A549 (cell line): Measurements from ENCODE around the gene NLGN4Y. TPM values are rescaled to one million over a fixed set of nuclear protein-coding genes. Genes with fewer than 3 reads are reported as not detected.
A peak's percentile ranks its signal among the peaks of the same experiment; 100 is the strongest.

ENCODE experiments used
- ATAC-seq, 2 experiments: fragments of 200-7000 bp in 1 of 2; fragments of >200 bp in 1 of 2; cut with Nextera tagmentation in 1 of 2; cut with Tn5 transposase in 1 of 2; 3 replicates each; pipeline versions ENCODE4 v1.8.0 to v1.9.1; 2018 to 2020; ENCODE audit warnings: mild to moderate bottlenecking in 1 of 2, moderate library complexity in 1 of 2
- CTCF ChIA-PET: fragments of 300-600 bp; sonication (Branson Sonifier 250); formaldehyde crosslinking; extraction: SDS; loops from one replicate; lab custom pipeline; 2021; ENCODE audit warnings: antibody characterized with exemption, inconsistent platforms; lab: Yijun Ruan, JAX
- POLR2A ChIA-PET: fragments of 350-600 bp; formaldehyde crosslinking; extraction: SDS; loops from one replicate; lab custom pipeline; 2021; ENCODE audit warnings: antibody characterized with exemption, inconsistent platforms; lab: Yijun Ruan, JAX
- DNase-seq, 2 experiments: peaks; one replicate each; pipeline versions ENCODE4 v3.0.0 to v3.0.0-alpha.2; 2011 to 2016; ENCODE audit warnings: low read depth in 1 of 2, low spot score in 1 of 2
- FAIRE-seq: peaks from 2 replicates; lab custom pipeline; 2011; peaks lifted over from hg19 to GRCh38; lab: Jason Lieb, UNC
- H3K27ac ChIP-seq, 2 experiments: fragments of >200 bp; sonication (Bioruptor Twin); formaldehyde crosslinking; 3 replicates each; pipeline ENCODE4 v1.5.1; 2016 to 2017
- H3K4me1 ChIP-seq: fragments of >200 bp; sonication (Bioruptor Twin); formaldehyde crosslinking; 3 replicates; pipeline ENCODE4 v1.6.1; 2016
- H3K4me2 ChIP-seq: fragments of >200 bp; sonication (Bioruptor Twin); formaldehyde crosslinking; 3 replicates; pipeline ENCODE4 v1.6.1; 2016
- H3K4me3 ChIP-seq: fragments of >200 bp; sonication (Bioruptor Twin); formaldehyde crosslinking; 3 replicates; pipeline ENCODE4 v1.5.1; 2016
- H3K9me3 ChIP-seq: fragments of >200 bp; sonication (Bioruptor Twin); formaldehyde crosslinking; 3 replicates; pipeline ENCODE4 v1.6.1; 2016
- CBX8 ChIP-seq: fragments of 200-600 bp; sonication (generic); IDR thresholded peaks from 2 replicates; pipeline ENCODE4 v1.6.1; 2016
- CEBPB ChIP-seq, 2 experiments: fragments of >200 bp in 1 of 2; sonication (Bioruptor Twin) in 1 of 2; formaldehyde crosslinking in 1 of 2; IDR thresholded peaks; 2 replicates each; pipeline ENCODE4 v1.6.1; 2012 to 2016
- CHD2 ChIP-seq: fragments of 150-350 bp; IDR thresholded peaks from 2 replicates; pipeline ENCODE4 v1.6.1; 2014; ENCODE audit warnings: low read length; ENCODE audit not compliant: partially characterized antibody
- EHF ChIP-seq: fragments of 250-450 bp; sonication (Bioruptor Pico); IDR thresholded peaks from 2 replicates; pipeline ENCODE4 v1.5.0; 2020; ENCODE audit warnings: mild to moderate bottlenecking
- ESRRA ChIP-seq: fragments of 150-350 bp; IDR thresholded peaks from 2 replicates; pipeline ENCODE4 v1.6.1; 2014; ENCODE audit warnings: mild to moderate bottlenecking, low read length, borderline replicate concordance
- FOXS1 ChIP-seq: fragments of 250-450 bp; sonication (Bioruptor Pico); IDR thresholded peaks from 2 replicates; pipeline ENCODE4 v1.5.0; 2020; ENCODE audit warnings: mild to moderate bottlenecking, moderate library complexity
- GATA3 ChIP-seq: IDR thresholded peaks from 2 replicates; pipeline ENCODE4 v1.6.1; 2012; ENCODE audit warnings: borderline replicate concordance
- HDAC2 ChIP-seq: fragments of 200-600 bp; sonication (generic); IDR thresholded peaks from 2 replicates; pipeline ENCODE4 v1.6.1; 2016
- HOXB5 ChIP-seq: fragments of 250-450 bp; sonication (Bioruptor Pico); IDR thresholded peaks from 2 replicates; pipeline ENCODE4 v1.5.0; 2020; ENCODE audit warnings: mild to moderate bottlenecking, moderate library complexity
- MAFK ChIP-seq: fragments of 450-650 bp; IDR thresholded peaks from 2 replicates; pipeline ENCODE4 v1.6.1; 2014; ENCODE audit not compliant: partially characterized antibody
- MAZ ChIP-seq: fragments of 150-350 bp; IDR thresholded peaks from 2 replicates; pipeline ENCODE4 v1.6.1; 2014; ENCODE audit warnings: antibody characterized with exemption, low read depth, low read length, borderline replicate concordance
- NFE2L2 ChIP-seq: fragments of 150-350 bp; conservative IDR thresholded peaks from 2 replicates; pipeline ENCODE4 v1.6.1; 2014; ENCODE audit warnings: low read length
- PHF8 ChIP-seq: fragments of 200-600 bp; sonication (generic); IDR thresholded peaks from 2 replicates; pipeline ENCODE4 v1.6.1; 2016; ENCODE audit warnings: low read depth, mild to moderate bottlenecking, antibody characterized with exemption, moderate library complexity, borderline replicate concordance
- POLR2A ChIP-seq: IDR thresholded peaks from 2 replicates; pipeline ENCODE4 v1.6.1; 2012; ENCODE audit warnings: mild to moderate bottlenecking, low read length
- RAD21 ChIP-seq, 2 experiments: fragments of >200 bp in 1 of 2; sonication (Bioruptor Twin) in 1 of 2; formaldehyde crosslinking in 1 of 2; IDR thresholded peaks in 1 of 2; conservative IDR thresholded peaks in 1 of 2; 2 replicates in 1 of 2; 3 replicates in 1 of 2; pipeline ENCODE4 v1.6.1; 2012 to 2018; ENCODE audit warnings: inconsistent platforms in 1 of 2
- RCOR1 ChIP-seq: fragments of 150-350 bp; IDR thresholded peaks from 2 replicates; pipeline ENCODE4 v1.6.1; 2014; ENCODE audit warnings: antibody characterized with exemption, low read length, low read depth
- RFX5 ChIP-seq: fragments of 450-650 bp; IDR thresholded peaks from 2 replicates; pipeline ENCODE4 v1.7.1; 2014; ENCODE audit warnings: antibody characterized with exemption, mild to moderate bottlenecking, moderate library complexity
- ZC3H11A ChIP-seq: fragments of 450-650 bp; IDR thresholded peaks from 2 replicates; pipeline ENCODE4 v1.6.1; 2014; ENCODE audit warnings: antibody characterized with exemption, mild to moderate bottlenecking
- WGBS: methylation state at CpG from one replicate; pipeline ENCODE4 v1.1.6; 2017; ENCODE audit errors: missing lambda C conversion rate; 5-methylcytosine and 5-hydroxymethylcytosine counted together
- polyA minus RNA-seq: library from RNA; depleted of rRNA, polyadenylated mRNA; stranded (reverse); fragments of >200 nt; gene quantifications from 2 replicates; pipeline ENCODE4 v1.2.3, GENCODE V29; 2011; rRNA and poly(A)+ RNA removed
- polyA plus RNA-seq, 4 experiments: library from polyadenylated mRNA; depleted of rRNA in 3 of 4; stranded (reverse); fragments of >200 nt; fragmentation: RNase III in 1 of 4; extraction: RNeasy Plus Mini Kit Qiagen cat#74134 plus additional on column Dnase treatment in 1 of 4; gene quantifications; 2 replicates in 3 of 4; 3 replicates in 1 of 4; pipeline ENCODE4 v1.2.3, GENCODE V29; 2011 to 2017
- TF ChIP-seq, protein P1 (sequence below): IDR thresholded peaks from 2 replicates; pipeline ENCODE4 v1.6.1; 2012
- TF ChIP-seq, protein P2 (sequence below): fragments of >200 bp; sonication (Bioruptor Twin); formaldehyde crosslinking; IDR thresholded peaks from 3 replicates; pipeline ENCODE4 v1.5.1; 2016
- TF ChIP-seq, protein P3 (sequence below): fragments of >200 bp; sonication (Bioruptor Twin); formaldehyde crosslinking; IDR thresholded peaks from 3 replicates; pipeline ENCODE4 v1.6.1; 2016
- TF ChIP-seq, protein P4 (sequence below): fragments of 250-450 bp; sonication (Bioruptor Pico); IDR thresholded peaks from 2 replicates; pipeline ENCODE4 v1.5.0; 2021; ENCODE audit warnings: mild to moderate bottlenecking, moderate library complexity, borderline replicate concordance
- TF ChIP-seq, protein P5 (sequence below): IDR thresholded peaks from 2 replicates; pipeline ENCODE4 v1.6.1; 2012; ENCODE audit warnings: low read depth, borderline replicate concordance
- TF ChIP-seq, protein P6 (sequence below): fragments of 250-450 bp; sonication (Bioruptor Pico); IDR thresholded peaks from 2 replicates; pipeline ENCODE4 v1.5.0; 2020; ENCODE audit warnings: low read depth, mild to moderate bottlenecking, moderate library complexity

NLGN4Y gene
- 12.8 and 19.0 TPM in 2 replicates for polyA plus RNA-seq (2011; rRNA removed)
- 2.6 and 3.8 TPM in 2 replicates for polyA plus RNA-seq (2012; cell fraction: cytosol; rRNA removed)
- polyA plus RNA-seq (2012; cell fraction: nucleus; rRNA removed), result 3.3 and 6.2 TPM in 2 replicates
- polyA plus RNA-seq (2017; fragmentation: RNase III; extraction: RNeasy Plus Mini Kit Qiagen cat#74134 plus additional on column Dnase treatment), result 2.8 to 4.1 TPM (median 4.0 TPM) in 3 replicates
- polyA minus RNA-seq, result 51.7 and 58.2 TPM in 2 replicates

DNA sequence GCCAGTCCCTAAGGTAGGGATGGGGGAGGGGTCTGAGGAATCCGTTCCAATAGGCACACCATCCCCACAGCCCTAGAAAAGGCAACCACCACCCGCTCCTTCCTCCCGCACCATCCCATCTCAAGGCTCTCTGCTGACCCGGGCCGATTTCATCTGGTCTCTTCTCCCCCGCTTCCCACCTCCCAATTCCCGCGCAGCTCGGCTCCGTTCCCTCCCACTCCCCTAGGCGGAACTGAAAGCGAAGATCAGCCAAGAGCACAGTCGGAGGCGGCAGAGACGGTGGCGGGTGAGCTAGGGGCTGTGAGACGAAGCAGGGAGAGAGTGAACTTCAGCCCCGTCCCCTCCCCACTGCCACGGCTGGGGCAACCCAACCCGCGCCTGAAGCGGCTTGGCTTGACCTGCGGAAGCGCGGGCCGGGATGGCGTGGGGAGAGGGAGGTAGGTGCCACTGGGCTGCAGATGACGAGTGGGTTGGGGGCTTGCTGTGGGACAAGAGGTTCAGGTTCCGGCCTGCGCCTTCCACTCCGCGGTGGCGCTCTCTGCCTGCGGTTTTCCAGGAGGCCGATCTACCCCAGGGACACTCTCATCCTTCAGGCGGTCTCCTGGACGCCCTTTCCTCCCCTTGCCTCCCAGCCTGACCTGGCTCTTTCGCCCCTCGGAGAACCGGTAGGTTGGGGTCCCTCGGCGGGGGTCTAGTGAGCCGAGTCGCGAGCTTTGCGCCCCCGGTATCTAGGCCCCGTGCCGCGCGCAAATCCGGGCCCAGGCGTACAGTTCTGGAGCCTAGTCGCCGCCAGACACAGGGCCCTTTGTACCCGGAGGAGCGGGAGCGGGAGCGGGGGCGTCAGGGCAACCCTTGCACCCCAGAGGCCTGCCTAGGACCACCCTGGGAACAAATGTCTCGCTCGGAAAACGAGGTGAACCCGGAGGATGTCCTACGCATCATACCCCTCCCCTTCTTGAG lies at the start of gene NLGN4Y:
TSS of gene NLGN4Y (plus strand) at position 258 of the 960 bp plus-strand sequence. CDS start 97,591 bp downstream, outside the sequence.
- WGBS, result 1% methylated on average over 10 of the region's 65 CpGs
- H3K4me2 ChIP-seq, result peak within 1 kb of the TSS; percentile 73
- CTCF ChIA-PET, result no interaction called here
- no peaks in the 10 kb centered on the region for H3K4me1 ChIP-seq
- H3K9me3 ChIP-seq, result no peaks in the 10 kb centered on the region
- H3K4me3 ChIP-seq, result peak within 1 kb of the TSS; percentile 63
- FAIRE-seq (no peak), DNase-seq (peak; percentile 3 to 55), ATAC-seq (peak; percentile 89 to 92)
- H3K27ac ChIP-seq, result peak within 1 kb of the TSS; percentile 77 to 91
- POLR2A ChIA-PET, result no interaction called here
- TF ChIP-seq POLR2A, result peak; percentile 34; the same call in 1 of the 2 replicates
- TF ChIP-seq RAD21 (conservative IDR thresholded peaks at IDR 0.05 in 1 of 2, IDR thresholded peaks at IDR 0.05 in 1 of 2), result 0 out of 5 replicates have a peak, but pooled peaks have one; percentile 7 to 16
- TF ChIP-seq, protein P1, sequence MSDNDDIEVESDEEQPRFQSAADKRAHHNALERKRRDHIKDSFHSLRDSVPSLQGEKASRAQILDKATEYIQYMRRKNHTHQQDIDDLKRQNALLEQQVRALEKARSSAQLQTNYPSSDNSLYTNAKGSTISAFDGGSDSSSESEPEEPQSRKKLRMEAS, result peak; percentile 14; the same call in 1 of the 2 replicates
- TF ChIP-seq PHF8, result 0 out of 2 replicates have a peak, but pooled peaks have one; percentile 19
- TF ChIP-seq, protein P2, sequence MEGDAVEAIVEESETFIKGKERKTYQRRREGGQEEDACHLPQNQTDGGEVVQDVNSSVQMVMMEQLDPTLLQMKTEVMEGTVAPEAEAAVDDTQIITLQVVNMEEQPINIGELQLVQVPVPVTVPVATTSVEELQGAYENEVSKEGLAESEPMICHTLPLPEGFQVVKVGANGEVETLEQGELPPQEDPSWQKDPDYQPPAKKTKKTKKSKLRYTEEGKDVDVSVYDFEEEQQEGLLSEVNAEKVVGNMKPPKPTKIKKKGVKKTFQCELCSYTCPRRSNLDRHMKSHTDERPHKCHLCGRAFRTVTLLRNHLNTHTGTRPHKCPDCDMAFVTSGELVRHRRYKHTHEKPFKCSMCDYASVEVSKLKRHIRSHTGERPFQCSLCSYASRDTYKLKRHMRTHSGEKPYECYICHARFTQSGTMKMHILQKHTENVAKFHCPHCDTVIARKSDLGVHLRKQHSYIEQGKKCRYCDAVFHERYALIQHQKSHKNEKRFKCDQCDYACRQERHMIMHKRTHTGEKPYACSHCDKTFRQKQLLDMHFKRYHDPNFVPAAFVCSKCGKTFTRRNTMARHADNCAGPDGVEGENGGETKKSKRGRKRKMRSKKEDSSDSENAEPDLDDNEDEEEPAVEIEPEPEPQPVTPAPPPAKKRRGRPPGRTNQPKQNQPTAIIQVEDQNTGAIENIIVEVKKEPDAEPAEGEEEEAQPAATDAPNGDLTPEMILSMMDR, result 0 out of 3 replicates have a peak, but pooled peaks have one; percentile 7
- no peak for TF ChIP-seq MAZ

DNA sequence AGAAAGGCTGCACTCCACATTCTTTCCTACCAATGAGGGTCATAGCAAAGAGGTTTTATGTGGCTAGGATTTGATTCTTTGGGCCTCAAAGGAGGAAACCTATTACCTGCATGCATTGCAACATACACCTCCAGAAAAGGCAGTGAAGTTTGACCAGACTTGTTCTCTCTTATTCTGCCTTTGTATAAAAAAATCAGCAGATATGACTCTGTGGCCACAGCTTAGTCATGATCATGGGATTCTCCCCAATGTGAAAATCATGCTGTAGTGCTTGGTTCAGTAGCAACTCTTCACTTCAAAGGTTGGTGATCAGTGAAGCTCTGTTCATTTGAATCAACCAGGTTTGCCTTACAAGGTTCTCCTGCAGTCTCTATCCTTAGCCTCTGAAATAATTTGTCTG lies 38.4 kb upstream of the NLGN4Y start:
- ATAC-seq (no peak), FAIRE-seq (no peak), DNase-seq (no peak)
- Histone ChIP-seq H3K27ac (no peak overlapping the region), H3K9me3 (no peaks in the 10 kb centered on the region), H3K4me2 (no peak overlapping the region), H3K4me3 (no peak overlapping the region), H3K4me1 (no peaks in the 10 kb centered on the region)
- TF ChIP-seq RCOR1 (no peak), HDAC2 (no peak)
- TF ChIP-seq, protein P3, sequence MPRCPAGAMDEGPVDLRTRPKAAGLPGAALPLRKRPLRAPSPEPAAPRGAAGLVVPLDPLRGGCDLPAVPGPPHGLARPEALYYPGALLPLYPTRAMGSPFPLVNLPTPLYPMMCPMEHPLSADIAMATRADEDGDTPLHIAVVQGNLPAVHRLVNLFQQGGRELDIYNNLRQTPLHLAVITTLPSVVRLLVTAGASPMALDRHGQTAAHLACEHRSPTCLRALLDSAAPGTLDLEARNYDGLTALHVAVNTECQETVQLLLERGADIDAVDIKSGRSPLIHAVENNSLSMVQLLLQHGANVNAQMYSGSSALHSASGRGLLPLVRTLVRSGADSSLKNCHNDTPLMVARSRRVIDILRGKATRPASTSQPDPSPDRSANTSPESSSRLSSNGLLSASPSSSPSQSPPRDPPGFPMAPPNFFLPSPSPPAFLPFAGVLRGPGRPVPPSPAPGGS, result no peak
- POLR2A ChIA-PET, result no interaction called here
- CTCF ChIA-PET, result no interaction called here

DNA sequence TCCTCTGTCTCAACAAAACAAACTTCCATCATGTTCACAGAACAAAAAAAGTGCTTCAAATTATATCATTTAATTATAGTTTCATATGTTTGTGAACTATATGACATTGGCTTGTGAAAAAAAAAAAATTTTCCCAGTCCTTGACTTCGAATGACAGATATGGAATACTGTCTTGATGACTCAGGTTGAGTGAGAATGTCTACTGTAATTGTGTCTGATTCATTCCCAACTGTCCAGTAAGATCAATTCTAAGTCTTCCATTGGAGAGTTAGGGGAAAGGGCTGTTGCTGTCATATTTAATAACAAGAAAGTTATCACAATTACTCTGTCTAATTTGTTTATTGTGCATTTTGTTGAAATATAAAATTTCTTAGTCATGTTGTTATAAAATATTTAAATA lies 34.1 kb upstream of the NLGN4Y start:
- no peaks in the 10 kb centered on the region for H3K9me3 ChIP-seq
- H3K4me3 ChIP-seq, result no peak overlapping the region
- WGBS, result 4% methylated on average over 1 of the region's 1 CpG
- POLR2A ChIA-PET, result no interaction called here
- FAIRE-seq (no peak), DNase-seq (no peak), ATAC-seq (no peak)
- CTCF ChIA-PET, result no interaction called here
- no peaks in the 10 kb centered on the region for H3K4me1 ChIP-seq
- no peak overlapping the region for H3K27ac ChIP-seq
- H3K4me2 ChIP-seq, result no peak overlapping the region
- TF ChIP-seq HOXB5 (no peak), EHF (CRISPR knock-in tag) (no peak), MAZ (no peak), NFE2L2 (no peak), ZC3H11A (no peak), RFX5 (no peak), RAD21 (conservative IDR thresholded peaks at IDR 0.05 in 1 of 2, IDR thresholded peaks at IDR 0.05 in 1 of 2) (no peak), CBX8 (no peak), MAFK (no peak), GATA3 (no peak), CEBPB (IDR thresholded peaks at IDR 0.05) (no peak), HDAC2 (no peak), FOXS1 (CRISPR knock-in tag) (no peak), ESRRA (no peak), CHD2 (no peak)
- TF ChIP-seq, protein P4, sequence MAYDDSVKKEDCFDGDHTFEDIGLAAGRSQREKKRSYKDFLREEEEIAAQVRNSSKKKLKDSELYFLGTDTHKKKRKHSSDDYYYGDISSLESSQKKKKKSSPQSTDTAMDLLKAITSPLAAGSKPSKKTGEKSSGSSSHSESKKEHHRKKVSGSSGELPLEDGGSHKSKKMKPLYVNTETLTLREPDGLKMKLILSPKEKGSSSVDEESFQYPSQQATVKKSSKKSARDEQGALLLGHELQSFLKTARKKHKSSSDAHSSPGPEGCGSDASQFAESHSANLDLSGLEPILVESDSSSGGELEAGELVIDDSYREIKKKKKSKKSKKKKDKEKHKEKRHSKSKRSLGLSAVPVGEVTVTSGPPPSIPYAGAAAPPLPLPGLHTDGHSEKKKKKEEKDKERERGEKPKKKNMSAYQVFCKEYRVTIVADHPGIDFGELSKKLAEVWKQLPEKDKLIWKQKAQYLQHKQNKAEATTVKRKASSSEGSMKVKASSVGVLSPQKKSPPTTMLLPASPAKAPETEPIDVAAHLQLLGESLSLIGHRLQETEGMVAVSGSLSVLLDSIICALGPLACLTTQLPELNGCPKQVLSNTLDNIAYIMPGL, result no peak
- TF ChIP-seq, protein P5, sequence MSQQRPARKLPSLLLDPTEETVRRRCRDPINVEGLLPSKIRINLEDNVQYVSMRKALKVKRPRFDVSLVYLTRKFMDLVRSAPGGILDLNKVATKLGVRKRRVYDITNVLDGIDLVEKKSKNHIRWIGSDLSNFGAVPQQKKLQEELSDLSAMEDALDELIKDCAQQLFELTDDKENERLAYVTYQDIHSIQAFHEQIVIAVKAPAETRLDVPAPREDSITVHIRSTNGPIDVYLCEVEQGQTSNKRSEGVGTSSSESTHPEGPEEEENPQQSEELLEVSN, result no peak
- TF ChIP-seq, protein P6, sequence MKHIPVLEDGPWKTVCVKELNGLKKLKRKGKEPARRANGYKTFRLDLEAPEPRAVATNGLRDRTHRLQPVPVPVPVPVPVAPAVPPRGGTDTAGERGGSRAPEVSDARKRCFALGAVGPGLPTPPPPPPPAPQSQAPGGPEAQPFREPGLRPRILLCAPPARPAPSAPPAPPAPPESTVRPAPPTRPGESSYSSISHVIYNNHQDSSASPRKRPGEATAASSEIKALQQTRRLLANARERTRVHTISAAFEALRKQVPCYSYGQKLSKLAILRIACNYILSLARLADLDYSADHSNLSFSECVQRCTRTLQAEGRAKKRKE (CRISPR knock-in tag), result no peak
